Measurements from ENCODE around the gene CCL22.

- TF ChIP-seq CTCF (conservative IDR thresholded peaks at IDR 0.05 in 1 of 2, IDR thresholded peaks at IDR 0.05 in 1 of 2; ENCODE audit: low read depth in 1 of 2, low read length in 2 of 2) (no peak), EZH2 (IDR thresholded peaks at IDR 0.05; ENCODE audit: low read length, missing control alignments) (no peak)
Measured at GRCh38 chr16:57396786-57397185, 38.2 kb downstream of the CCL22 start.
